Bronchial epithelial cell (primary cell): Measurements from ENCODE around the gene FTH1. TPM values are rescaled to one million over a fixed set of nuclear protein-coding genes. Genes with fewer than 3 reads are reported as not detected.

Experiments
- DNase-seq: peaks from one replicate; pipeline ENCODE4 v3.0.0-alpha.2; 2010; ENCODE audit warnings: low read depth
- FAIRE-seq: peaks from 2 replicates; lab custom pipeline; 2011; peaks lifted over from hg19 to GRCh38; lab: Jason Lieb, UNC
- H3K27me3 ChIP-seq: 2 replicates; pipeline ENCODE4 v1.5.1; 2011; ENCODE audit warnings: low read length; ENCODE audit not compliant: control insufficient read depth, insufficient read depth
- H3K36me3 ChIP-seq: 2 replicates; pipeline ENCODE4 v1.5.1; 2011; ENCODE audit warnings: low read length; ENCODE audit not compliant: control insufficient read depth, insufficient read depth
- H3K4me3 ChIP-seq: 2 replicates; pipeline ENCODE4 v1.5.1; 2011; ENCODE audit warnings: mild to moderate bottlenecking, low read depth, low read length, control low read depth
- total RNA-seq: library from RNA; depleted of rRNA; stranded (reverse); fragments of >200 nt; gene quantifications from 2 replicates; pipeline ENCODE4 v1.2.1, GENCODE V29; 2014
- TF ChIP-seq, protein P1 (sequence below): IDR thresholded peaks from 2 replicates; pipeline ENCODE4 v1.5.1; 2011; ENCODE audit warnings: mild to moderate bottlenecking, moderate library complexity, low read length, control low read depth, inconsistent platforms; ENCODE audit not compliant: insufficient read depth, severe bottlenecking

FTH1 gene
- total RNA-seq, 1 donor from 2014 or later = 1,591 TPM

GRCh38 chr11:61971248-61972111 is 4.0 kb upstream of the FTH1 start:
- peak; percentile 88 for DNase-seq
- no peak for FAIRE-seq
- no peaks in the 10 kb centered on the region for H3K27me3 ChIP-seq
- H3K4me3 ChIP-seq = no peak overlapping the region
- TF ChIP-seq, protein P1, sequence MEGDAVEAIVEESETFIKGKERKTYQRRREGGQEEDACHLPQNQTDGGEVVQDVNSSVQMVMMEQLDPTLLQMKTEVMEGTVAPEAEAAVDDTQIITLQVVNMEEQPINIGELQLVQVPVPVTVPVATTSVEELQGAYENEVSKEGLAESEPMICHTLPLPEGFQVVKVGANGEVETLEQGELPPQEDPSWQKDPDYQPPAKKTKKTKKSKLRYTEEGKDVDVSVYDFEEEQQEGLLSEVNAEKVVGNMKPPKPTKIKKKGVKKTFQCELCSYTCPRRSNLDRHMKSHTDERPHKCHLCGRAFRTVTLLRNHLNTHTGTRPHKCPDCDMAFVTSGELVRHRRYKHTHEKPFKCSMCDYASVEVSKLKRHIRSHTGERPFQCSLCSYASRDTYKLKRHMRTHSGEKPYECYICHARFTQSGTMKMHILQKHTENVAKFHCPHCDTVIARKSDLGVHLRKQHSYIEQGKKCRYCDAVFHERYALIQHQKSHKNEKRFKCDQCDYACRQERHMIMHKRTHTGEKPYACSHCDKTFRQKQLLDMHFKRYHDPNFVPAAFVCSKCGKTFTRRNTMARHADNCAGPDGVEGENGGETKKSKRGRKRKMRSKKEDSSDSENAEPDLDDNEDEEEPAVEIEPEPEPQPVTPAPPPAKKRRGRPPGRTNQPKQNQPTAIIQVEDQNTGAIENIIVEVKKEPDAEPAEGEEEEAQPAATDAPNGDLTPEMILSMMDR = no peak
- H3K36me3 ChIP-seq = peaks cover 4% of the 10 kb centered on the region

GRCh38 chr11:61969838-61970662 is 2.6 kb upstream of the FTH1 start:
- FAIRE-seq (no peak), DNase-seq (peak; percentile 92)
- peaks cover 11% of the 10 kb centered on the region for H3K36me3 ChIP-seq
- no peak overlapping the region for H3K4me3 ChIP-seq
- TF ChIP-seq, protein P1 = no peak
- no peaks in the 10 kb centered on the region for H3K27me3 ChIP-seq

DNA sequence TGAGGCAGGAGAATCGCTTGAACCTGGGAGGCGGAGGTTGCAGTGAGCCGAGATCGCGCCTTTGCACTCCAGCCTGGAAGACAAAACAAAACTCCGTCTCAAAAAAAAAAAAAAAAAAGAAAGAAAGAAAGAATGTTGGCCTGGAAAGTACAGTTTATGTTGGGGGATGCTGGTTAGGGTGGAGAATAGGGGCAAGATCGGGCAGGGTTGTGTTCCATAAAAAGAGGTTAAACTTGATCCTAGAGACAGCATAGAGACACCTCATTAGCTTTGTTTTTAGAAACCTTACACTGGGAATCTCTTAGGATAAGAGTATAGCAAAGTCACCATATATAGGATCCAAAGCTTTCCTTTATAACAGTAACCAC is 1.9 kb upstream of the FTH1 start:
- no peak for FAIRE-seq
- DNase-seq = no peak
- Histone ChIP-seq H3K36me3 (peaks cover 11% of the 10 kb centered on the region), H3K27me3 (no peaks in the 10 kb centered on the region), H3K4me3 (no peak overlapping the region)
- TF ChIP-seq, protein P1 = no peak

DNA sequence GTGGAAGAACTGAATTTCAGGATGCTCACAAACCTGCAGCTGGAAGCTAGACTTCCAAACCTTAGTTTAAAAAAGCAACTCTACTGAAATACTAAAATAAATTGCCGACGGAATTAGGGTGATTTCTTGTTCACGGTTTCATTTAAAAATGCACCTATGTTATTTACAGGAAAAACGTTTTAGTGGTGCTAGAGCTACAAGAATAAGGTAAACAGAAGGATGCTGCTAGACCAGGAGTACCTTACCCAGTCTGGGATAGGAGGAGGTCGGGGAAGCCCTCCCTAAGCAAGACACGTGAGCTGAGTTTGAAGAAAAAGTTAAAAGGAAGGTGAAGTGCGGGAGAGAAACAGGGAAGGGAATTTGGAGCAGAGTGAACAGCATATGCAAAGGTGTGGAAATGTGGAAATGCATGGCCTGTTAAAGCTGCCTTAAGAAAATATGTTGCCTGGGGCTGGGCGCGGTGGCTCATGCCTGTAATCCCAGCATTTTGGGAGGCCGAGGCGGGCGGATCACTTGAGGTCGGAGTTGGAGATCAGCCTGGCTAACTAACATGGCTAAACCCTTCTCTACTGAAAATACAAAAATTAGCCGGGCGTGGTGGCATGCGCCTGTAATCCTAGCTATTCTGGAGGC is 1.4 kb upstream of the FTH1 start:
- H3K36me3 ChIP-seq = peaks cover 11% of the 10 kb centered on the region
- DNase-seq (no peak), FAIRE-seq (no peak)
- no peaks in the 10 kb centered on the region for H3K27me3 ChIP-seq
- TF ChIP-seq, protein P1 = no peak
- H3K4me3 ChIP-seq = peak overlapping the region; percentile 81

DNA sequence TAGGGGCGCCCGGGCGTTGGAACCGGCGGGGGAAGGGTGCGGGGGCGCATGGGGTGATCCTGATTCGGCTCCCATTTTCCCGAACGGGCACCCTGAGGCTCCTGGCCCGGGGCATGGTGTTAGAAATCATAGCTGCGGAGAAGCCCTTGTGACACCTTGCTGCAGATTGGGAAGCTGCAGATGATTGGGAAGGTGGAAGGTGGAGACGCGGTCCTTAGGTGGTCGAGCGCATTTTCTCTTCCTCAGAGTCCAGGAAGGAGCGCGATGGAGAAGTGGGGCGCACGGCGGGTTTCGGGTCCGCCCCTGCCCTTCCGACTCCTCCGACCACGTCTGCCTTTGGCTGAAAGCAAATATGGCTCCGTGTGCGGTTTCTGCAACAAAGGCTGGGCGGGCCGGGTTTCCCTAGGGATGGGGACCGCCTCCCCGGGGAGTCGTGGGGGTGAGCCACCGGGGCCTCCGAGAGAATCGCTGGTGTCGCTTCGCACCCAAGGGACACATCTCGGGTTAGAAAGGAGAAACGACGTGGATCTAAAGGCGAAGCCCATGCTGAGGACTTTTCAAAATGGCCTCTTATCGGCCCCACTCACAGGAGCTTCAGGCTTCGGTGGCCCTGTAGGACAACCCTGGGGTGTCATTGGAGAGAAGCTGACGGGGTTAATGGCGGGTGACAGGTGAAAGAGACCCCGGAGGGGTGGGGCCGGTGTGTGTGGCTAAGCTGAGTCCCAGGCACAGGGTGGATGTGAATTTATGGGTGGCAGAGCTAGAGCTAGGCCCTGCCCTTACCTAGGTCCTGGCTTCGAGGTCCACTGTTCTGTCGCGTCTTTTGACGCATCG is 707 bp upstream of the FTH1 start:
- FAIRE-seq (no peak), DNase-seq (no peak)
- Histone ChIP-seq H3K4me3 (peak overlapping the region; percentile 81), H3K36me3 (peaks cover 11% of the 10 kb centered on the region), H3K27me3 (no peaks in the 10 kb centered on the region)
- TF ChIP-seq, protein P1 = no peak
